CD4-positive, alpha-beta T cell treated with Interferon alpha-2 for 1 hour (primary cell): Measurements from ENCODE around the gene BMP6.

Source experiments
- DNase-seq, 2 donors: peaks; one replicate each; pipeline ENCODE4 v3.0.0-alpha.2; 2020 to 2022

Gene BMP6

GRCh38 chr6:7747901-7748504 lies 22.1 kb downstream of the BMP6 start:
- DNase-seq = no peak

GRCh38 chr6:7749478-7749877 lies 23.6 kb downstream of the BMP6 start:
- DNase-seq = no peak

GRCh38 chr6:7750197-7750596 lies 24.3 kb downstream of the BMP6 start:
- no peak for DNase-seq

GRCh38 chr6:7758456-7758855 lies 32.6 kb downstream of the BMP6 start:
- no peak for DNase-seq

DNA sequence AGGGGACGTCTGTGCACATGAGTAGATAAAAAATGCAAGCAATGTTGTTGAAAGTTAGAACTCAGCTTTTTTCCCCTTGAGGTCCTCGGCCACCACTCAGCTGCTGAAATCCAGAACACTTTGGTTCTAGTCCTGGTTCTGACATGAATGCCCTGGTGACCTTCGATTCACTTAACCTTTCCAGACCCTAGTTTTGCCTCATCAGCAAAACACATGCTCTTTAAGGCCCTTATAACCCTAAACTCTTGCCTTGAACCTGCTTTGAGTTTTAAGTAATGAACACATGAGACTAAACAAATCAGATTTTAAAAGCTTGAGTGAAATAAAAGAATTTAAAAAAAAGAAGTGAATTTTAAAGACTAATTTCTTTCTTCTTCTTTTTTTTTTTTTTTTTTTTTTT lies 33.4 kb downstream of the BMP6 start:
- DNase-seq = no peak

DNA sequence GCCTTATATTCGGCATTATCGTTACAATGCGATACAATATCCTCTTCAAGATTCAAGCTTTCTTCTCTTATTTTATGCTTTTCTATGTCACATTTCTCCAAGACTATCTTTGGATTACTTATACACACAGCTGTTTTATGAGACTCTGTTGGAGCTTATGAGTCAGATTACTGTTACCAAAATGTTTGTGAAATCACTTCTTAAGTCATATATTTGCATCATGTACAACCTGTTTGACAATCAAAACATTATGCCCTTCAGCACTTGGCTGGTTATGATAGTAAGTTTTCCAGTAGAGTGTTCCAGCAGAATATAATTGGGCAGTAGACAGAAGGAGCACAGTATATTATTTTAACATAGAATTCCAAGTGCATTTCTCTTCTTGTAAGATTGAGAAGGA lies 35.2 kb downstream of the BMP6 start:
- DNase-seq = no peak

DNA sequence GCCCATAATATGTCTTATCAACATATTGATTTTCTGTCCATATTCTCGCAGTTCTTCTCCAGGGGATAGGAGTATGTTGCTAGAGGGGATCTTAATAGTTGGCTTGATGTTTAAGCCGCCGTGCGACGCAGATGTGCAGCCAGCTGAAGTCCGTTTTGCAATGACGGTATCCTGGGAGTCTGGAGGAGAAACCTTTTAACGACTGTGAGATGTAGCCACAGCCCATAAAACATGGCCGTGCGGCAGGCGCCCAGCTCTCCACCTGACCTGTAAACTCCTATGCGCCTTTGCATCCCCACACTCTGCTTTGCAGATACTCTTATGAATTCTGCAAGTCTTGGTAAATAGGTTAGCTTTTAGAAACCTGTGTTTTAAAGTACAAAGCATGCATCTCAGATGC lies 36.9 kb downstream of the BMP6 start:
- DNase-seq = no peak

DNA sequence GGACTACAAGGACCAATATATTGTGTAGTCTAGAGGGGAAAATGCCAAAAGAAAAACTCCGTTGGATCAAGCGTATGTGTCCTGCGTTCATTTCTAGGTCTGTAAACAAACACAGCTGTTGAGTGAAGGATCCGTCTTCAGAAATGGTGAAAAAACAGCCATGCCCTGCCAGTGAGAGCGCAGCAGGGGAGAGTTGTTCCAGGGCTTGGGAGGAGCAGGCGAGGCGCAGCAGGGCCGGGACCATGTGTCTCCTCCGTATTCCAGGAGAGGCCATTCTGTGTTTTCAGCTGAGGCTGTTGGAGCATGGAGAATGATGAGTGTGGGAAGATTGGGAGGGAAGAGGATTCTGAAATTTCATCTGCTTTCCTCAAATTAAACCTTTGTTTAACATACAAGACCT lies 38.0 kb downstream of the BMP6 start:
- DNase-seq = no peak

GRCh38 chr6:7765575-7766325 lies 39.9 kb downstream of the BMP6 start:
- DNase-seq = no peak

GRCh38 chr6:7769702-7770101 lies 43.8 kb downstream of the BMP6 start:
- DNase-seq = no peak

DNA sequence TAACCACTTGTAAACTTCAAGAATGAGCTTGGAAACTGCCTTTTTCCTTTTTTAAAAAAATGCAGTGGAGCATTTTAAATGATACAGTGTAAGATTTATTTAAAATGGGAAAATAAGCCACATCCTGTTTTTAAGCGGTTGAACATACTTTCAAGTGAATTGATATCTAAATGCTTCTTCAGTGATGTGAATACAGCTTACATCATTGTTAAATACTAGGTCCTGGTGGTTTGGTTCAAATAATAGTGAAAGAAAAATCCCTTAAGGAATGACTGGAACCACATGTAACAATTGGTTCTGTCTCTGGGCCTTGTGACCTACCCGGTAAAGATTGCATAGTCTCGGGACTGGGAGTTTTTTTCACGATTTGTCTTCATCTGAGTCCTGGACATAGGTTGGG lies 44.2 kb downstream of the BMP6 start:
- DNase-seq = no peak

DNA sequence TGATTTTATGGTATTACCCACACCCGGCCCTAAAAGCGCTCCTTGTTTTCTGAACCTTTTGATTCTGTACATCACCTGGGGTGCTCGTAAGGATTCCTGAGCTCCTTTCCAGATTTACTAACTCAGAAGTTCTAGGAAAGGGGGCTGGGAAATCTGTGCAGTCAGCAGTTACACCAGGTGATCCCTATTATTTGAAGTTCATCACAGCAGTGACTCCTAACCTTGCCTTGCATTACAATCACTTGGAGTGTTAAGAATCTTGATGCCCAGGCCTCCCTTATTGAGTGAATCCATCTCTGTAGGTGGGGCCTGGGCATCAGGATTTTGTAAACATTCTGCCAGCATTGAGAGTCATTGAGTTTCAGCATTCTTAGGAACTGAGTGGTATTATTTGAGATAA lies 44.7 kb downstream of the BMP6 start:
- no peak for DNase-seq

DNA sequence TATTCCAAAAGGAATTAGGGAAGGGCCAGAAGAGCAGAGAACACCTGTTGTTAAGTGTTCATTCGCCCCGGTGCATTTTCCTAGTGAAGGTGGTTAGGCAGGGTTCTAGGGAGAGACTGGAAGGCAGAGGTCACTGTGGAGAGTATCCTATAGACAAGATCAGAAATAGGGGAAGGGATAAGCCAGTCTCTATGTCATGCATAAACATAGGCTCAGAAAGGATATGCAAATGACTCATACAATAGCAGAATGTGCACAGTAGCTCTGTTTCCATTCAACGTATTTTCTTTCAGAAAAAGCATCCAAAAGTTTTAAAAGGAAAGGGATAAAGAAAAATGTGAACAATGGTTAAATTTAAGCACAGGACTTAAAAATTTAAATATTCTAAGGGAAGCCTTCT lies 47.4 kb downstream of the BMP6 start:
- DNase-seq = no peak

DNA sequence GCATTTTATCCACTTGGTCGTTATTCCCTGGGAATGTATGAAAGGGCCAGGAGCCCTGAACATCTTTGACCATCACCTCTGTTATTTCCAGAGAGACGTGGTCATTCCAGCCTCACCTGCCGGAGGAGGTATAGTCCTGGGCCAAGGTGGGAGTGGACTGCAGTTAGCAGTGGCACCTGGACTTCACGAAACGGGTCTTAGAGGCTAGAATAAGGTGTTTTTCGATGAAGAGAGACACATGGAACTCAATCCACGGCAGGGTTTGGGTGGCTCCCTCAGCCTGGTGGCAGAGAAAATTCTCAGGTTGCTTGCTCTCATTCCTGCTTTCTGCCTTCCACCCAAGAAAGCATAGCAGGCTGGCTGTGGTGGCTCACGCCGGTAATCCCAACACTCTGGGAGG lies 48.0 kb downstream of the BMP6 start:
- DNase-seq = no peak

DNA sequence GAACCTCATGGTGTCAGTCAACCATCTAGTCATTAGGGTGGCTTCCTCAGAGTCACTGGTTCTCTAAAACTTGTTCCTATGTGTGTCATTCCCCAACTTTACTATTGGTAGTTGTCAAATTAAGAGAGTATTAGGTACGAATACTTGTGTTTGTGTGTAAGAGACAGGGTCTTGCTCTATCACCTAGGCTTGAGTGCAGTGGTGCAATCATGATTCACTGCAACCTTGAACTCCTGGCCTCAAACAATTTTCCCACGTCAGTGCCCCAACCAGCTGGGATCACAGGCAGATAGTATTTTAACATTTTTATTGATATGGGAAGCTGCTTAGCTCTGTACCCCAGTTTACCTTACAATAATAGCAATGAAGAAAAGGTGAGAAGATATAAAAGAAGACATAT lies 50.6 kb downstream of the BMP6 start:
- DNase-seq = no peak

DNA sequence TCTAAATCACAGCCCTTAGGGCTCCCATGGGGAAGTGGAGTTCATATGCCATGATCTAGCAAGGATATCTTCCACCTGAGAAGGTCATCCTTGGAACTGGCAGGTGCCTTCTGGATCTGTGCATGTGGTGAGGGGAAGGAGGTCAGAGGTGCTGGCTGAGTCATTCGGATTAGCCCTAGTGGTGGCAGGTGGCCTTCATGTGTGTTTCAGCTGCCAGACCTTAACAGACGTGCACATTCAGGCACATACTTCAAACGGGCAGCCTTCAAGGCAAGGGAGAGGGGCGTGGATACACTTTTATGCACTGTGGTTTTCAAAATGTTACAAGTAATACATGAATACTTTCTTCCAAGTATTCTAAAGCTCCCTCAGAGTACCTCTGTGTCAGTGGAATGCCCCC lies 51.2 kb downstream of the BMP6 start:
- no peak for DNase-seq

DNA sequence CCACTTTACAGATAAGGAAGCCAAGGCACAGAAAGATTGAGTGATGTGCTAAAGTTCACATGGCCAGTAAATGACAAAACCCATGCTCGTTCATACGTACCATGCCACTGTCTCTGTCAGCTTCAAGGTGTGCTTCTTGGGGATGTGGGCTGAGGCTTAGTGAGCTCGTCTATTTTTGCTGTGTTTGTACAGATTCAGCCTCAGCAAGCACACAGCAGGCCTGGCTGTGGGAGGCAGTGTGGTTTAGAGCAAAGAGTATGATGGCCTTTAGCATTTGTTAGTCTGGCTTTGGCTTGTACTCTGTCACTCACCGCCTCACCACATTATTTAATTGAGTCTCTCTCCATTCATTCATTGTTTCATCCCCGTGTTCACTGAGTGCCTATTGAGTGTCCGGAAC lies 55.3 kb downstream of the BMP6 start:
- DNase-seq = no peak

- no peak for DNase-seq
Measured at GRCh38 chr6:7784248-7784647, 58.3 kb downstream of the BMP6 start.

DNA sequence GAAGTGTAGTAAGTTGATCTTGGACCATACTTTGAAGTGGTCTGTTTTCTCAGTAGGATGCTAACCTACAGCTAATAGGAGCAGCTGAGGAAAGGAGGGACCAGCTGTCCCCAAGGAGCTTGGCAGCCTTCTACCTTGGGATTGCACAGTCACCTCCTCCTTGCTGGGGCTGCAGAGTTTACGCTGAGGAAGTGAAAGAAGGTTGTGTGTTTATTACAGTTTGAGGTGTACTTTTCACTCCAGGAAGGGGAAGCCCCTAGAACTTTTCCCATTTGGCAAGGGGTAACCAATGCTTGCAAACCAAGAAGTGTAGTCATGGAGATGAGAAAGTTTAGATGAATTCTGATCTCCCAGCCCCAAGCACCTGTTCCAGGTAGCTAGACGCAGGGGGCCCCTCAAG lies 58.8 kb downstream of the BMP6 start:
- DNase-seq = no peak

DNA sequence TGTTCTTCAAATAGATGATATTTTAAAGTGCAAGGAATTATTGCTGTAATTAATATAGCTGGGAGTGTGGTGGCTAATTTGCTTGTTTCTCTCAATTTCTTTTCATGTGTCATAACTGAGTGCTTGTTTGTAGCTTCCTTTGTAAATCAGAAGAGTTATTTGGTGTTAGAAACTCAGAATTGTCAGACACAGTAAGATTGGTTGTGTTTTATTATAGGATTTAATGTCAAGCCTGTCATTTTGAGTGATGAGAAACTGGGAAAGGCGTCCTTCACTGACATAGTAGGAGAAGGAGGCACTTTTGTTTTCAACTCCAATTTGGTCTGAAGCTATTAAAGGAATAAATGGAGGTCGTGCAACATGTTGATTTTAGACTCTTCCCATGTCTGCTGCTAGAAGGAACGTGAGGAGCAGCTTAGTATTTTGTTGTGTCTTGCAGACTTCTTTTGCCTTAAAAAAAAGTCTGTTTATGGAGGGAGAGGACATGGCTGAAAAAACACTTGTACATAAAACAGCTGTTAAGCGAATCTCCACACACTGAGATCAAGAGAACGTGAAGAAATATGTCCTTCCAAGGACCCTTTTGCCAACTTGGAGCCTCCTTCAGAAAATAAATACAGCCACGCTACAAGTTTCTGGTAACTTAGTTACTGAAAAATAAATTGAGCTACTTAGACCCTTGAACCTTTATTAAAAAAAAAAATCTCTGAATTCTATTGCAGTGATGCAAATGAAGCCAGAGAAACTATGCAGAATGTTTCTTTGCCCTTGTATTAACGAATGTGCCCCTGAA lies 59.5 kb downstream of the BMP6 start:
- DNase-seq = no peak

DNA sequence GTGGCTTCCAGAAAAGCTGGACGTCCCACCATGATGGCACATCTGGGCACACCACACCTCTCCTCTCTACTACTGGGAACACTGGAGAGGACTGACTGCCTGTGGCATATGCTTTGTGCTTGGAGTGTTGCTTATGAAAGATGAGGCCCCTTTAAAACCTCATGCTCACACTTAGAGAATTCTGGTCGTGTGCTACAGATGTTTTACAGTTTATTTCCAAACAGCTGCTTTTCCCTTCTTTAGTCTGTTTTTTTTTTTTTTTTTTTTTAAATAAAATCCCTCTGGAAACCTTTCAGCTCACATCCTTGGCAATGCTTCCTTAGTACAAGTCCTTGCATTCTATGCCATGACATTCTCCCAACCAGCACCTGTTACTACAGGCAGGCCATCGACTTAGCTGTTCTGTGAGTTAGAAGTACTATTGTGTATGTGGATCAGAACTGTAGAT lies 60.3 kb downstream of the BMP6 start:
- no peak for DNase-seq

GRCh38 chr6:7787137-7787608 lies 61.3 kb downstream of the BMP6 start:
- DNase-seq = no peak

DNA sequence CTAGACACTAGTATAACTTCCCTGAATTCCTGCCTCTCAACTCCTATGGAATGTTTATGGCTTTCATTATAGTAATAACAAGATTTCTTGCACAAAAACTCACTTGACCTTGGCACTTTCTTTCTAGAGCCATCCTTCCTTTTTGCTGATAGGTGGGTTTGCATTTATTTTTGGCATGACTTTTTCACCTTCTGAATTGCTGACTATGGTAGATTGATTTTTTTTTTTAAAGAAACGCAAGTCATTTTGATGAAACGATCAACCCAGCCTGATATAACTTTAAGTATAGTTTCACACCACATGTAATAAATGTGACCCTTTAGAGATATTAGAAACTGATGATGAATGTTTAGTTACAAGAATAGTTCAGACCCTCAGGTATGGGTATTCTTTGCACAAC lies 61.8 kb downstream of the BMP6 start:
- DNase-seq = no peak

DNA sequence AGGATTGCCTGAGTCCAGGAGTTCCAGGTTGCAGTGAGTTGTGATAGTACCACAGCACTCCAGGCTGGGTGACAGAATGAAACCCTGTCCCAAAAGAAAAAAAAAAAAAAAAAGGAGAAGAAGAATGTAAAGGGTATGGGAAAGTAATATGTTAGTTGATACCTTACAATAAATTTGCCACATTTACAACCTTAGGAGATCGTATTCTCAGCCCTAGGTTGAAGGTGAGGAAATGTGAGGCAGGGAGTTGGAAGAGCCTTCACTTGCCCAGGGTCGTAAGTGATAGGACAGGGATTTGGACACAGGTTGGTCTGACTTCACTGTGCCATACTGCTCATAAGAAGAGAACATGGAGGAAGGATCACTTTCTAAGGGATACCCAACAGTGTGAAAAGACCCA lies 68.6 kb downstream of the BMP6 start:
- DNase-seq = no peak
